ENCODE results near the gene PMVK. TPM values are rescaled to one million over a fixed set of nuclear protein-coding genes. Genes with fewer than 3 reads are reported as not detected.

Gene PMVK
- total and polyA plus RNA-seq, 2 experiments from 2014 or later, result 12.5 to 53.5 TPM

- Histone ChIP-seq H3K9me3 (ENCODE audit: low read depth) (no peaks in the 10 kb centered on the region), H2AFZ (no peak overlapping the region), H4K20me1 (ENCODE audit: insufficient read depth, poor library complexity, severe bottlenecking) (no peaks in the 10 kb centered on the region), H3K9me2 (replicated peaks; ENCODE audit: insufficient read depth) (no peaks in the 10 kb centered on the region), H3K79me2 (peaks cover 82% of the 10 kb centered on the region), H3K27ac (peak overlapping the region; percentile 16), H3K36me3 (replicated peaks; ENCODE audit: insufficient read depth, low read depth) (no peaks in the 10 kb centered on the region), H3K4me2 (no peak overlapping the region), H3K27me3 (no peaks in the 10 kb centered on the region), H3K4me3 (no peak overlapping the region), H3K4me1 (ENCODE audit: insufficient read depth) (peaks cover 19% of the 10 kb centered on the region)
- WGBS (ENCODE audit: low lambda C conversion rate, missing lambda C conversion rate), result 98% methylated on average over 6 of the region's 6 CpGs
- DNase-seq (ENCODE audit: low spot score), result no peak
- TF ChIP-seq CTCF (IDR thresholded peaks at IDR 0.05; ENCODE audit: poor library complexity) (no peak), EZH2 (IDR thresholded peaks at IDR 0.05; ENCODE audit: borderline replicate concordance) (no peak), EZH2phosphoT487 (IDR thresholded peaks at IDR 0.05; ENCODE audit: low read depth, severe bottlenecking, unreplicated experiment) (no peak)
Measured at GRCh38 chr1:154964359-154964758, 27.8 kb upstream of the PMVK start.

GRCh38 chr1:154963643-154964042 is 27.1 kb upstream of the PMVK start:
- H4K20me1 ChIP-seq (ENCODE audit: insufficient read depth, poor library complexity, severe bottlenecking), result no peaks in the 10 kb centered on the region
- DNase-seq (ENCODE audit: low spot score), result no peak
- WGBS (ENCODE audit: low lambda C conversion rate, missing lambda C conversion rate), result 90% methylated on average over 8 of the region's 8 CpGs
- H3K27ac ChIP-seq, result peak overlapping the region; percentile 12
- no peak overlapping the region for H3K4me2 ChIP-seq
- TF ChIP-seq CTCF (IDR thresholded peaks at IDR 0.05; ENCODE audit: poor library complexity) (no peak), EZH2phosphoT487 (IDR thresholded peaks at IDR 0.05; ENCODE audit: low read depth, severe bottlenecking, unreplicated experiment) (no peak), EZH2 (IDR thresholded peaks at IDR 0.05; ENCODE audit: borderline replicate concordance) (no peak)
- H3K4me1 ChIP-seq (ENCODE audit: insufficient read depth), result peaks cover 19% of the 10 kb centered on the region
- no peaks in the 10 kb centered on the region for H3K27me3 ChIP-seq
- peaks cover 82% of the 10 kb centered on the region for H3K79me2 ChIP-seq
- H3K36me3 ChIP-seq (replicated peaks; ENCODE audit: insufficient read depth, low read depth), result no peaks in the 10 kb centered on the region
- no peak overlapping the region for H2AFZ ChIP-seq
- no peaks in the 10 kb centered on the region for H3K9me2 ChIP-seq (replicated peaks; ENCODE audit: insufficient read depth)
- H3K4me3 ChIP-seq, result no peak overlapping the region
- H3K9me3 ChIP-seq (ENCODE audit: low read depth), result no peaks in the 10 kb centered on the region

GRCh38 chr1:154962795-154963330 is 26.3 kb upstream of the PMVK start:
- H3K79me2 ChIP-seq, result peaks cover 79% of the 10 kb centered on the region
- no peaks in the 10 kb centered on the region for H3K9me3 ChIP-seq (ENCODE audit: low read depth)
- peak overlapping the region; percentile 97 for H3K4me2 ChIP-seq
- no peaks in the 10 kb centered on the region for H4K20me1 ChIP-seq (ENCODE audit: insufficient read depth, poor library complexity, severe bottlenecking)
- no peaks in the 10 kb centered on the region for H3K36me3 ChIP-seq (replicated peaks; ENCODE audit: insufficient read depth, low read depth)
- TF ChIP-seq EZH2phosphoT487 (IDR thresholded peaks at IDR 0.05; ENCODE audit: low read depth, severe bottlenecking, unreplicated experiment) (no peak), CTCF (IDR thresholded peaks at IDR 0.05; ENCODE audit: poor library complexity) (no peak), EZH2 (IDR thresholded peaks at IDR 0.05; ENCODE audit: borderline replicate concordance) (no peak)
- no peaks in the 10 kb centered on the region for H3K9me2 ChIP-seq (replicated peaks; ENCODE audit: insufficient read depth)
- DNase-seq (ENCODE audit: low spot score), result no peak
- WGBS (ENCODE audit: low lambda C conversion rate, missing lambda C conversion rate), result 82% methylated on average over 6 of the region's 6 CpGs
- H3K27me3 ChIP-seq, result no peaks in the 10 kb centered on the region
- peak overlapping the region; percentile 100 for H3K27ac ChIP-seq
- H3K4me1 ChIP-seq (ENCODE audit: insufficient read depth), result peaks cover 19% of the 10 kb centered on the region
- no peak overlapping the region for H2AFZ ChIP-seq
- H3K4me3 ChIP-seq, result peak overlapping the region; percentile 99
